Right atrium auricular region (tissue), 2 donors: Measurements from ENCODE around the gene NR4A2. TPM values are rescaled to one million over a fixed set of nuclear protein-coding genes. Genes with fewer than 3 reads are reported as not detected.
A peak's percentile ranks its signal among the peaks of the same experiment; 100 is the strongest.

Experiments used
- DNase-seq: peaks from one replicate; pipeline ENCODE4 v3.0.0-alpha.2; 2019; ENCODE audit warnings: low spot score
- H3K27ac ChIP-seq, 2 donors: fragments of 200-600 bp; sonication (generic); 1 replicate in 1 of 2; 2 replicates in 1 of 2; pipeline ENCODE4 v1.5.1; 2016 to 2019
- H3K27me3 ChIP-seq, 2 donors: fragments of 200-600 bp; sonication (generic); one replicate each; pipeline versions ENCODE4 v1.5.1 to v1.6.0; 2017 to 2019
- H3K36me3 ChIP-seq: fragments of 200-600 bp; sonication (generic); one replicate; pipeline ENCODE4 v1.5.1; 2016
- H3K4me1 ChIP-seq, 2 donors: fragments of 200-600 bp; sonication (generic); one replicate each; pipeline versions ENCODE4 v1.5.1 to v1.6.0; 2017 to 2019
- H3K4me3 ChIP-seq, 2 donors: fragments of 200-600 bp; sonication (generic); 1 replicate in 1 of 2; 2 replicates in 1 of 2; pipeline ENCODE4 v1.5.1; 2017 to 2019; ENCODE audit warnings: mild to moderate bottlenecking in 1 of 2, moderate library complexity in 1 of 2
- H3K9me3 ChIP-seq, 2 donors: fragments of 200-600 bp; sonication (generic); one replicate each; pipeline ENCODE4 v1.5.1; 2019
- CTCF ChIP-seq, 2 donors: fragments of 200-600 bp; sonication (generic); IDR thresholded peaks; one replicate each; pipeline ENCODE4 v1.5.1; 2019; ENCODE audit warnings: antibody characterized with exemption in 2 of 2
- total RNA-seq, 2 donors: library from RNA; depleted of rRNA; stranded (reverse); fragments of >200 nt; gene quantifications; one replicate each; pipeline ENCODE4 v1.1.0, GENCODE V29; 2016

Gene NR4A2
- total RNA-seq, 2 donors from 2014 or later, result 3.7 to 8.9 TPM

GRCh38 chr2:156332284-156332533 is 312 bp downstream of the NR4A2 start:
- DNase-seq, result no peak
- no peak for TF ChIP-seq CTCF (IDR thresholded peaks at IDR 0.05)
- Histone ChIP-seq H3K36me3 (no peaks in the 10 kb centered on the region), H3K27ac (peak overlapping the region; percentile 99), H3K4me1 (peaks cover 0 to 29% of the 10 kb centered on the region in 2 donors), H3K9me3 (no peaks in the 10 kb centered on the region), H3K4me3 (peak overlapping the region; percentile 73 to 92), H3K27me3 (no peaks in the 10 kb centered on the region)

GRCh38 chr2:156331572-156332283 is 793 bp downstream of the NR4A2 start:
- H3K4me3 ChIP-seq, result peak overlapping the region; percentile 73 to 92
- peak; percentile 93 for DNase-seq
- no peak for TF ChIP-seq CTCF (IDR thresholded peaks at IDR 0.05)
- no peaks in the 10 kb centered on the region for H3K36me3 ChIP-seq
- no peaks in the 10 kb centered on the region for H3K9me3 ChIP-seq
- peak overlapping the region; percentile 99 for H3K27ac ChIP-seq
- H3K4me1 ChIP-seq, result peaks cover 0 to 29% of the 10 kb centered on the region in 2 donors
- H3K27me3 ChIP-seq, result no peaks in the 10 kb centered on the region

GRCh38 chr2:156329927-156330726 is 2.4 kb downstream of the NR4A2 start:
- Histone ChIP-seq H3K27me3 (no peaks in the 10 kb centered on the region), H3K9me3 (no peaks in the 10 kb centered on the region), H3K36me3 (peaks cover 5% of the 10 kb centered on the region), H3K4me1 (peaks cover 0 to 24% of the 10 kb centered on the region in 2 donors), H3K27ac (no peak overlapping the region), H3K4me3 (peak overlapping the region in 1 of 2 donors; percentile 8)
- DNase-seq, result no peak
- TF ChIP-seq CTCF (IDR thresholded peaks at IDR 0.05), result no peak

- Histone ChIP-seq H3K9me3 (no peaks in the 10 kb centered on the region), H3K27me3 (no peaks in the 10 kb centered on the region), H3K36me3 (peaks cover 5% of the 10 kb centered on the region), H3K4me1 (peaks cover 0 to 20% of the 10 kb centered on the region in 2 donors), H3K4me3 (peak overlapping the region in 1 of 2 donors; percentile 8), H3K27ac (no peak overlapping the region)
- TF ChIP-seq CTCF (IDR thresholded peaks at IDR 0.05), result no peak
- no peak for DNase-seq
Measured at GRCh38 chr2:156329031-156329926, 3.2 kb downstream of the NR4A2 start.

- H3K4me1 ChIP-seq, result peaks cover 0 to 20% of the 10 kb centered on the region in 2 donors
- no peaks in the 10 kb centered on the region for H3K9me3 ChIP-seq
- no peak for TF ChIP-seq CTCF (IDR thresholded peaks at IDR 0.05)
- peaks cover 5% of the 10 kb centered on the region for H3K36me3 ChIP-seq
- no peak for DNase-seq
- H3K27ac ChIP-seq, result no peak overlapping the region
- no peaks in the 10 kb centered on the region for H3K27me3 ChIP-seq
- no peak overlapping the region for H3K4me3 ChIP-seq
Measured at GRCh38 chr2:156327835-156328695, 4.5 kb downstream of the NR4A2 start.
